Karpas-422 (cell line): ENCODE measurements around the gene NPAS3. TPM values are rescaled to one million over a fixed set of nuclear protein-coding genes. Genes with fewer than 3 reads are reported as not detected.

Experiments
- DNase-seq: peaks from one replicate; pipeline ENCODE4 v3.0.0-alpha.2; 2015
- H2AFZ ChIP-seq: fragments of 200-600 bp; sonication (generic); 2 replicates; pipeline ENCODE4 v1.6.1; 2014; ENCODE audit warnings: antibody characterized with exemption, low read length, mixed read lengths
- H3K27ac ChIP-seq: fragments of 200-600 bp; sonication (generic); 2 replicates; pipeline ENCODE4 v1.5.1; 2014; ENCODE audit warnings: mild to moderate bottlenecking, low read length, moderate library complexity
- H3K27me3 ChIP-seq: fragments of 200-600 bp; sonication (generic); 2 replicates; pipeline ENCODE4 v1.6.1; 2014; ENCODE audit warnings: low read length, mixed read lengths
- H3K36me3 ChIP-seq: fragments of 200-600 bp; sonication (generic); 2 replicates; pipeline ENCODE4 v1.6.1; 2014; ENCODE audit warnings: low read length, mixed read lengths; ENCODE audit not compliant: insufficient read depth
- H3K4me1 ChIP-seq: fragments of 200-600 bp; sonication (generic); 2 replicates; pipeline ENCODE4 v1.6.1; 2014; ENCODE audit warnings: mild to moderate bottlenecking, low read length, mixed read lengths
- H3K4me2 ChIP-seq: fragments of 200-600 bp; sonication (generic); 2 replicates; pipeline ENCODE4 v1.6.1; 2014; ENCODE audit warnings: low read length, low read depth, mild to moderate bottlenecking; ENCODE audit not compliant: poor library complexity, severe bottlenecking
- H3K4me3 ChIP-seq: fragments of 200-600 bp; sonication (generic); 2 replicates; pipeline ENCODE4 v1.5.1; 2014; ENCODE audit warnings: mild to moderate bottlenecking, antibody characterized with exemption, low read length, mixed read lengths
- H3K79me2 ChIP-seq: fragments of 200-600 bp; sonication (generic); 2 replicates; pipeline ENCODE4 v1.6.1; 2014; ENCODE audit warnings: mild to moderate bottlenecking, low read length, mixed read lengths
- H3K9ac ChIP-seq: fragments of 200-600 bp; sonication (generic); 2 replicates; pipeline ENCODE4 v1.6.0; 2014; ENCODE audit warnings: low read length
- H3K9me2 ChIP-seq: fragments of 200-600 bp; sonication (generic), shearing (Covaris generic); replicated peaks from 2 replicates; pipeline ENCODE4 v1.6.0; 2014; ENCODE audit warnings: mild to moderate bottlenecking, low read length, moderate library complexity; ENCODE audit not compliant: insufficient read depth
- H3K9me3 ChIP-seq: fragments of 300-700, 200-600 bp; sonication (generic); 2 replicates; pipeline ENCODE4 v1.6.1; 2014; ENCODE audit warnings: low read length, mixed read lengths
- H4K20me1 ChIP-seq: fragments of 200-600 bp; sonication (generic); 2 replicates; pipeline ENCODE4 v1.6.1; 2014; ENCODE audit warnings: mild to moderate bottlenecking, antibody characterized with exemption, low read length, low read depth; ENCODE audit not compliant: insufficient read depth
- total RNA-seq: library from RNA; depleted of rRNA; stranded (reverse); fragments of >200 nt; shearing (Covaris generic); gene quantifications from 2 replicates; pipeline ENCODE4 v1.2.3, GENCODE V29; 2014; ENCODE audit warnings: low replicate concordance

Gene NPAS3
- total RNA-seq, 1 experiment from 2014 or later: 1.6 TPM

GRCh38 chr14:33249233-33249820 is 310.6 kb downstream of the NPAS3 start:
- Histone ChIP-seq H4K20me1 (no peaks in the 10 kb centered on the region), H2AFZ (no peak overlapping the region), H3K36me3 (no peaks in the 10 kb centered on the region), H3K4me1 (peaks cover 4% of the 10 kb centered on the region; the same call in 1 of the 2 replicates), H3K4me3 (no peak overlapping the region), H3K9me3 (no peaks in the 10 kb centered on the region), H3K4me2 (no peak overlapping the region), H3K79me2 (no peaks in the 10 kb centered on the region), H3K27me3 (no peaks in the 10 kb centered on the region), H3K9ac (no peak overlapping the region), H3K27ac (no peak overlapping the region), H3K9me2 (no peaks in the 10 kb centered on the region)
- no peak for DNase-seq

- Histone ChIP-seq H3K4me1 (peaks cover 4% of the 10 kb centered on the region; the same call in 1 of the 2 replicates), H3K79me2 (no peaks in the 10 kb centered on the region), H3K4me2 (no peak overlapping the region), H4K20me1 (no peaks in the 10 kb centered on the region), H3K9me2 (no peaks in the 10 kb centered on the region), H3K9me3 (no peaks in the 10 kb centered on the region), H2AFZ (no peak overlapping the region), H3K27ac (no peak overlapping the region), H3K36me3 (no peaks in the 10 kb centered on the region), H3K9ac (no peak overlapping the region), H3K27me3 (no peaks in the 10 kb centered on the region), H3K4me3 (no peak overlapping the region)
- no peak for DNase-seq
Measured at GRCh38 chr14:33250963-33251362, 312.3 kb downstream of the NPAS3 start.

DNA sequence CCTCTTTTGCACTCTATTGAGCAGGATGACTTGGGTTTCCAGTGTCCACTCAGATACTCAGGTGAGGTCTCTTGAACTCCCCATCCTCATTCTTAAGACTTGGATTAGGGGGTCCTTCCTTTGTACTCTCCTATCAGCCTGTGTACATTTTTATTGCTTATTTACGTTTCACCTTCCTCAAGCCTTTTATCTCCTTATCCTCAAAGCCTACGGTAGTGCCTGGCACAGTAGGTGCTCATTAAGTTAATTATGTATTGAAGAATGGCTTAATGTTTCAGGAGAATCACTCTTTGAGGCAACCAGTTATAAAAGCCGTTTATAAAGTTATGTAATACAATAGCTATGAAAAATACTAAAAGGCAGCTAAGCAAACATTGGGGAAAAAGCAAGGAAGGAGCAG is 315.7 kb downstream of the NPAS3 start:
- H3K9ac ChIP-seq: no peak overlapping the region
- H3K9me3 ChIP-seq: no peaks in the 10 kb centered on the region
- no peak for DNase-seq
- no peaks in the 10 kb centered on the region for H3K79me2 ChIP-seq
- H3K4me2 ChIP-seq: no peak overlapping the region
- H4K20me1 ChIP-seq: no peaks in the 10 kb centered on the region
- no peaks in the 10 kb centered on the region for H3K9me2 ChIP-seq
- H3K27ac ChIP-seq: no peak overlapping the region
- H3K4me1 ChIP-seq: 0 out of 2 replicates have a peak, but pooled peaks cover 3% of the 10 kb centered on the region
- H3K27me3 ChIP-seq: no peaks in the 10 kb centered on the region
- H3K36me3 ChIP-seq: no peaks in the 10 kb centered on the region
- no peak overlapping the region for H2AFZ ChIP-seq
- H3K4me3 ChIP-seq: no peak overlapping the region

GRCh38 chr14:33254861-33255395 is 316.2 kb downstream of the NPAS3 start:
- Histone ChIP-seq H3K9me2 (no peaks in the 10 kb centered on the region), H3K27ac (no peak overlapping the region), H3K4me3 (no peak overlapping the region)

GRCh38 chr14:33257796-33258195 is 319.1 kb downstream of the NPAS3 start:
- H3K9me3 ChIP-seq: no peaks in the 10 kb centered on the region
- no peak overlapping the region for H3K9ac ChIP-seq
- 0 out of 2 replicates have a peak, but pooled peaks cover 3% of the 10 kb centered on the region for H4K20me1 ChIP-seq
- H2AFZ ChIP-seq: no peak overlapping the region
- no peaks in the 10 kb centered on the region for H3K79me2 ChIP-seq
- H3K27ac ChIP-seq: no peak overlapping the region
- no peak overlapping the region for H3K4me3 ChIP-seq
- no peak for DNase-seq
- H3K27me3 ChIP-seq: no peaks in the 10 kb centered on the region; the same call in 1 of the 2 replicates
- no peaks in the 10 kb centered on the region for H3K36me3 ChIP-seq
- 0 out of 2 replicates have a peak, but pooled peaks cover 3% of the 10 kb centered on the region for H3K4me1 ChIP-seq
- H3K9me2 ChIP-seq: no peaks in the 10 kb centered on the region
- no peak overlapping the region for H3K4me2 ChIP-seq

More at GRCh38 chr14:33254861-33255395, 316.2 kb downstream of the NPAS3 start:
- DNase-seq: no peak
- H3K4me2 ChIP-seq: no peak overlapping the region
- H3K36me3 ChIP-seq: no peaks in the 10 kb centered on the region
- H3K9ac ChIP-seq: no peak overlapping the region
- H3K79me2 ChIP-seq: no peaks in the 10 kb centered on the region
- no peaks in the 10 kb centered on the region for H3K9me3 ChIP-seq
- no peak overlapping the region for H2AFZ ChIP-seq
- 0 out of 2 replicates have a peak, but pooled peaks cover 3% of the 10 kb centered on the region for H3K4me1 ChIP-seq
- no peaks in the 10 kb centered on the region for H4K20me1 ChIP-seq
- no peaks in the 10 kb centered on the region for H3K27me3 ChIP-seq

- Histone ChIP-seq H3K79me2 (no peaks in the 10 kb centered on the region), H3K27ac (no peak overlapping the region), H3K9me3 (no peaks in the 10 kb centered on the region), H3K4me2 (no peak overlapping the region), H3K4me3 (no peak overlapping the region), H3K27me3 (no peaks in the 10 kb centered on the region; the same call in 1 of the 2 replicates), H3K36me3 (no peaks in the 10 kb centered on the region), H3K4me1 (0 out of 2 replicates have a peak, but pooled peaks cover 3% of the 10 kb centered on the region), H3K9ac (no peak overlapping the region), H4K20me1 (0 out of 2 replicates have a peak, but pooled peaks cover 3% of the 10 kb centered on the region), H2AFZ (no peak overlapping the region), H3K9me2 (no peaks in the 10 kb centered on the region)
- DNase-seq: no peak
Measured at GRCh38 chr14:33259764-33260163, 321.1 kb downstream of the NPAS3 start.

- Histone ChIP-seq H3K27me3 (0 out of 2 replicates have a peak, but pooled peaks cover 3% of the 10 kb centered on the region), H3K27ac (no peak overlapping the region), H3K4me1 (peaks cover 6% of the 10 kb centered on the region), H3K9me3 (no peaks in the 10 kb centered on the region), H3K9ac (no peak overlapping the region), H3K4me3 (no peak overlapping the region), H3K9me2 (no peaks in the 10 kb centered on the region), H4K20me1 (no peaks in the 10 kb centered on the region), H3K36me3 (no peaks in the 10 kb centered on the region), H2AFZ (no peak overlapping the region), H3K4me2 (no peak overlapping the region), H3K79me2 (no peaks in the 10 kb centered on the region)
- DNase-seq: no peak
Measured at GRCh38 chr14:33271216-33271615, 332.5 kb downstream of the NPAS3 start.

DNA sequence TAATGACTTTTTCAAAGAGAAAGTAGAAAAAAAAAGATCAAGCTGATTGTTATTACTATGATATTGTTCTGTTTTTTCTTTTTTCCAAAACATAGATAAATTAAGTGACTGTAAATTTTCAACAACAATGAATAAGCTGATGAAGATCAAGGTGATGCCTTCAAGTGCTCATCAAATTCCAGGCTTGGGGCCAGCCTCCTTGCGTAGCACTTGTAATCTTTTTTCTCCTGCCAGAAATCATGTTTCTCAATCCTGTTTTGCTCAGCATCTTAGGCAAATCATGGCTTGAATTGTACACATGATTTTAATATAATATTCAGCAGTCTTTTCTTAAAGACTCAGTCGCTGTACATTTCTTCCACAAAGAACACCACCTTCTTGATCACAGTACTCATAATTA is 333.2 kb downstream of the NPAS3 start:
- no peak overlapping the region for H3K27ac ChIP-seq
- no peak overlapping the region for H3K4me3 ChIP-seq
- DNase-seq: no peak
- H3K79me2 ChIP-seq: no peaks in the 10 kb centered on the region
- H3K9me3 ChIP-seq: no peaks in the 10 kb centered on the region
- H3K4me1 ChIP-seq: peaks cover 6% of the 10 kb centered on the region
- 0 out of 2 replicates have a peak, but pooled peaks cover 3% of the 10 kb centered on the region for H3K27me3 ChIP-seq
- H2AFZ ChIP-seq: no peak overlapping the region
- H3K36me3 ChIP-seq: no peaks in the 10 kb centered on the region
- H3K4me2 ChIP-seq: no peak overlapping the region
- H3K9ac ChIP-seq: no peak overlapping the region
- H3K9me2 ChIP-seq: no peaks in the 10 kb centered on the region
- no peaks in the 10 kb centered on the region for H4K20me1 ChIP-seq
